ENCODE results near the gene FCRL2. TPM values are rescaled to one million over a fixed set of nuclear protein-coding genes. Genes with fewer than 3 reads are reported as not detected.

Gene FCRL2
- polyA plus RNA-seq, 1 donor from 2014 or later, result 52.3 TPM

Other genes starting within 250 kb of the FCRL2 start
- 26.5 TPM for gene FCRL5, start 224.6 kb downstream of the FCRL2 start, polyA plus RNA-seq
- 0.06 TPM for gene FCRL4, start 179.0 kb downstream of the FCRL2 start, polyA plus RNA-seq
- 84.5 TPM for gene FCRL3, start 76.4 kb downstream of the FCRL2 start, polyA plus RNA-seq
- 141 TPM for gene FCRL1, start 43.0 kb upstream of the FCRL2 start, polyA plus RNA-seq
- not detected for gene CD5L, start 64.7 kb upstream of the FCRL2 start, polyA plus RNA-seq
- not detected for gene KIRREL1, start 216.5 kb upstream of the FCRL2 start, polyA plus RNA-seq